ENCODE results near the gene RPGR.
A peak's percentile ranks its signal among the peaks of the same experiment; 100 is the strongest.

Gene RPGR

DNA sequence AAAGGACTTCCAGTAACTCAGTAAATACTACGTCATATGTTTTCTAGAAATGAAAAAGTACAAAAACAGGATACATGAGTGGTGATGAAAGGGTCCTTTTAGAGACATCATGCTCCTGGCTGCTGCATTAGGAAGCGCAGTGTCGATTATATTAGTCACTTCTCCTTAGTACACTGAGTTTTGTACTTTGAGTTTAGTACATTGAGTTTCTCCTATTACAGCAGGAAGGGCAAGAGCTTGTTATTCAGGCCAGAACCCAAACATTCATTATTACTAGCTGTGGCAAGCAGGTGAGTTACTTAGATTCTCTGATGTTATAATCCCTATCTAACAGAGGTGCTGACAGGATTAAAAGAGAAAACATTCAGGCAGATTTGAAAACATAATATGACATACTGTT, 21.3 kb downstream of the RPGR start:
- Histone ChIP-seq H3K4me1 (ENCODE audit: control insufficient read depth, insufficient read depth, low read depth, low read length) (no peaks in the 10 kb centered on the region), H2BK12ac (ENCODE audit: low read length in 2 of 2) (no peak overlapping the region), H3K4ac (ENCODE audit: low read depth in 1 of 2, low read length in 2 of 2) (no peak overlapping the region), H2AK5ac (ENCODE audit: low read length, severe bottlenecking) (no peak overlapping the region), H3K4me3 (ENCODE audit: insufficient read depth in 1 of 2, low read depth in 1 of 2, low read length in 2 of 2) (no peak overlapping the region), H3K9ac (ENCODE audit: low read length) (no peak overlapping the region), H2BK5ac (ENCODE audit: low read depth, low read length, poor library complexity, severe bottlenecking) (no peak overlapping the region), H3K18ac (ENCODE audit: low read depth in 1 of 2, low read length in 2 of 2) (no peak overlapping the region), H3K4me2 (ENCODE audit: low read length, poor library complexity, severe bottlenecking) (no peak overlapping the region), H3K36me3 (ENCODE audit: control insufficient read depth in 1 of 2, insufficient read depth in 2 of 2, low read depth in 1 of 2, low read length in 2 of 2) (peaks cover 0 to 7% of the 10 kb centered on the region in 2 experiments), H3K23ac (ENCODE audit: low read length in 2 of 2) (no peak overlapping the region), H2AFZ (ENCODE audit: low read depth, low read length) (no peak overlapping the region), H3K9me3 (ENCODE audit: control insufficient read depth, low read length) (no peaks in the 10 kb centered on the region), H3K27me3 (ENCODE audit: control insufficient read depth in 1 of 2, insufficient read depth in 1 of 2, low read length in 2 of 2) (peaks cover 0 to 4% of the 10 kb centered on the region in 2 experiments), H3K79me1 (replicated peaks; ENCODE audit: low read length, poor library complexity, severe bottlenecking) (no peaks in the 10 kb centered on the region), H3K14ac (ENCODE audit: low read length in 2 of 2) (no peak overlapping the region), H4K91ac (ENCODE audit: low read length) (no peak overlapping the region), H2BK15ac (ENCODE audit: low read depth, poor library complexity, severe bottlenecking) (no peak overlapping the region), H4K8ac (ENCODE audit: low read length) (no peak overlapping the region), H3K27ac (ENCODE audit: low read length, poor library complexity, severe bottlenecking) (no peak overlapping the region), H2BK120ac (ENCODE audit: low read depth, low read length) (no peak overlapping the region)
- WGBS = no CpG with 5 or more reads among the region's 3 CpGs
- DNase-seq = no peak

DNA sequence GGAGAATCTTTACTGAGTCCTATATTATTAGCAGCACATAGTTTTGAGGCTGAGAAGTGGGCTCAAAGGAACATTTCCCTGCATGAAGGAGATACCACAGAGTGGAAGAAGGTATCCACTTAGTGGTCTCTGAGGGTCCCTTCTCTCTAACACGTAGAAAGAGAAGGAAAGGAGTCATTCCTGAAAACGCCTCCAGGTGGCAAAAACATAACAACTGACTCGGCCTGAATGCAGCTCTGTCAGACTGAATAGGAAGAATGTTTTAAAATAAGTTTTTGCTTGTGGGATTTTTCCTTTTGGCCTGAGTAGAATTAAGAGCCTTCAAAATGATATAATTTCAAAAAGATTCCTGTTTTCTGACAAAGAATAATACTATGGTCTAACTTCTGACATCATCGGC, 23.3 kb downstream of the RPGR start:
- no peaks in the 10 kb centered on the region for H3K4me1 ChIP-seq (ENCODE audit: control insufficient read depth, insufficient read depth, low read depth, low read length)
- H2AK5ac ChIP-seq (ENCODE audit: low read length, severe bottlenecking) = no peak overlapping the region
- peak; percentile 29 for DNase-seq
- no peak overlapping the region for H2BK15ac ChIP-seq (ENCODE audit: low read depth, poor library complexity, severe bottlenecking)
- no peak overlapping the region for H3K18ac ChIP-seq (ENCODE audit: low read depth in 1 of 2, low read length in 2 of 2)
- H2BK120ac ChIP-seq (ENCODE audit: low read depth, low read length) = no peak overlapping the region
- H3K4me3 ChIP-seq (ENCODE audit: insufficient read depth in 1 of 2, low read depth in 1 of 2, low read length in 2 of 2) = no peak overlapping the region
- WGBS = 21% methylated on average over 2 of the region's 4 CpGs
- no peaks in the 10 kb centered on the region for H3K79me1 ChIP-seq (replicated peaks; ENCODE audit: low read length, poor library complexity, severe bottlenecking)
- H4K91ac ChIP-seq (ENCODE audit: low read length) = no peak overlapping the region
- H2AFZ ChIP-seq (ENCODE audit: low read depth, low read length) = no peak overlapping the region
- H2BK5ac ChIP-seq (ENCODE audit: low read depth, low read length, poor library complexity, severe bottlenecking) = no peak overlapping the region
- H3K4me2 ChIP-seq (ENCODE audit: low read length, poor library complexity, severe bottlenecking) = no peak overlapping the region
- H2BK12ac ChIP-seq (ENCODE audit: low read length in 2 of 2) = no peak overlapping the region
- H3K4ac ChIP-seq (ENCODE audit: low read depth in 1 of 2, low read length in 2 of 2) = no peak overlapping the region
- no peak overlapping the region for H3K27ac ChIP-seq (ENCODE audit: low read length, poor library complexity, severe bottlenecking)
- no peak overlapping the region for H3K23ac ChIP-seq (ENCODE audit: low read length in 2 of 2)
- H3K27me3 ChIP-seq (ENCODE audit: control insufficient read depth in 1 of 2, insufficient read depth in 1 of 2, low read length in 2 of 2) = peaks cover 0 to 3% of the 10 kb centered on the region in 2 experiments
- H3K9ac ChIP-seq (ENCODE audit: low read length) = no peak overlapping the region
- no peak overlapping the region for H4K8ac ChIP-seq (ENCODE audit: low read length)
- no peaks in the 10 kb centered on the region for H3K9me3 ChIP-seq (ENCODE audit: control insufficient read depth, low read length)
- H3K36me3 ChIP-seq (ENCODE audit: control insufficient read depth in 1 of 2, insufficient read depth in 2 of 2, low read depth in 1 of 2, low read length in 2 of 2) = peaks cover 0 to 5% of the 10 kb centered on the region in 2 experiments
- H3K14ac ChIP-seq (ENCODE audit: low read length in 2 of 2) = no peak overlapping the region

DNA sequence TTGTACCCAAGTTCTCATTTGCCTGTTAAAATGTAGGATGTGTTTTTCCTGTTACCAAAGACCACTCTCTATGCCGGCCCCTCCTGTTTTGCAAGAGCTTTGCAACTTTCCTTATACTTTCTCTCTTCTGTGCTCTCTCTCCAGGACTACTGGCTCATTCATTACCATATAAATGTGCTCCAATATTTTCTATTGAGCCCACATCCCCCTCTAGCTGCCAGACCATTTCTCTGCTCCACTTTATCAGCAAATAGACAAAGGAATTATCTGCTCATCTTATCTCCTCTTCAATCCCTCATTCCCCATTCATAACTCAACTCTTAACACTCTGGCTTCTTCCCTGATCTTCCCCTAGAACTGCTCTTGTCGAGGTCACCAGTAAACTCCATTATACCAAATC, 33.6 kb downstream of the RPGR start:
- no peak overlapping the region for H2BK15ac ChIP-seq (ENCODE audit: low read depth, poor library complexity, severe bottlenecking)
- H2AFZ ChIP-seq (ENCODE audit: low read depth, low read length) = no peak overlapping the region
- H3K4ac ChIP-seq (ENCODE audit: low read depth in 1 of 2, low read length in 2 of 2) = no peak overlapping the region
- no peak overlapping the region for H2BK120ac ChIP-seq (ENCODE audit: low read depth, low read length)
- H2BK12ac ChIP-seq (ENCODE audit: low read length in 2 of 2) = no peak overlapping the region
- no peak overlapping the region for H3K23ac ChIP-seq (ENCODE audit: low read length in 2 of 2)
- H4K91ac ChIP-seq (ENCODE audit: low read length) = no peak overlapping the region
- no peak overlapping the region for H3K4me3 ChIP-seq (ENCODE audit: insufficient read depth in 1 of 2, low read depth in 1 of 2, low read length in 2 of 2)
- H3K4me2 ChIP-seq (ENCODE audit: low read length, poor library complexity, severe bottlenecking) = no peak overlapping the region
- no peak overlapping the region for H2BK5ac ChIP-seq (ENCODE audit: low read depth, low read length, poor library complexity, severe bottlenecking)
- H3K36me3 ChIP-seq (ENCODE audit: control insufficient read depth in 1 of 2, insufficient read depth in 2 of 2, low read depth in 1 of 2, low read length in 2 of 2) = no peaks in the 10 kb centered on the region
- H3K27me3 ChIP-seq (ENCODE audit: control insufficient read depth in 1 of 2, insufficient read depth in 1 of 2, low read length in 2 of 2) = peaks cover 0 to 4% of the 10 kb centered on the region in 2 experiments
- H3K4me1 ChIP-seq (ENCODE audit: control insufficient read depth, insufficient read depth, low read depth, low read length) = no peaks in the 10 kb centered on the region
- H3K27ac ChIP-seq (ENCODE audit: low read length, poor library complexity, severe bottlenecking) = no peak overlapping the region
- no peak overlapping the region for H2AK5ac ChIP-seq (ENCODE audit: low read length, severe bottlenecking)
- no peak overlapping the region for H3K14ac ChIP-seq (ENCODE audit: low read length in 2 of 2)
- no peaks in the 10 kb centered on the region for H3K9me3 ChIP-seq (ENCODE audit: control insufficient read depth, low read length)
- no peak for DNase-seq
- WGBS = 22% methylated on average over 2 of the region's 2 CpGs
- H3K79me1 ChIP-seq (replicated peaks; ENCODE audit: low read length, poor library complexity, severe bottlenecking) = no peaks in the 10 kb centered on the region
- H3K18ac ChIP-seq (ENCODE audit: low read depth in 1 of 2, low read length in 2 of 2) = no peak overlapping the region
- no peak overlapping the region for H4K8ac ChIP-seq (ENCODE audit: low read length)
- no peak overlapping the region for H3K9ac ChIP-seq (ENCODE audit: low read length)

DNA sequence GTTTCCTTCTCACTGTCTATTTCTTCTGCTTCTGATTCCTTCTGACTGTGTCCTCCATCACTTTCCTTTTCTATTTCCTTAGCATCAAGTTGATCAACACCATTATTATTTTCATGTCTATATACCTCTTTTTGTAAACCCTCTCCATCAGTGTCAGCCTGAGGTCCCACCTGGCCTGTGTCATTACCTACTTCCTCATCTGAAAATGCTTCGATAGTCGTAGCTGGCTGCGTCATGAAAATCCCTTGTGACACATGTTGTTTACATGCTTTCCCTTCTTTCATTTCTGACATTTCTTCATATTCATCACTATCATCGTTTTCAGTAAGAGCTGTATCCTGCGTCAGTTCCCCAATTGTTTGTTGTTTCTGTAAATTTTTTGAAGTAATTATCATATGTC, 39.6 kb downstream of the RPGR start:
- Histone ChIP-seq H3K9me3 (ENCODE audit: control insufficient read depth, low read length) (no peaks in the 10 kb centered on the region), H2AK5ac (ENCODE audit: low read length, severe bottlenecking) (no peak overlapping the region), H2BK15ac (ENCODE audit: low read depth, poor library complexity, severe bottlenecking) (no peak overlapping the region), H3K9ac (ENCODE audit: low read length) (no peak overlapping the region), H3K79me1 (replicated peaks; ENCODE audit: low read length, poor library complexity, severe bottlenecking) (no peaks in the 10 kb centered on the region), H4K8ac (ENCODE audit: low read length) (no peak overlapping the region), H3K27me3 (ENCODE audit: control insufficient read depth in 1 of 2, insufficient read depth in 1 of 2, low read length in 2 of 2) (peaks cover 0 to 17% of the 10 kb centered on the region in 2 experiments), H3K14ac (ENCODE audit: low read length in 2 of 2) (no peak overlapping the region), H3K4me1 (ENCODE audit: control insufficient read depth, insufficient read depth, low read depth, low read length) (no peaks in the 10 kb centered on the region), H3K18ac (ENCODE audit: low read depth in 1 of 2, low read length in 2 of 2) (no peak overlapping the region), H3K23ac (ENCODE audit: low read length in 2 of 2) (no peak overlapping the region), H3K36me3 (ENCODE audit: control insufficient read depth in 1 of 2, insufficient read depth in 2 of 2, low read depth in 1 of 2, low read length in 2 of 2) (peaks cover 0 to 2% of the 10 kb centered on the region in 2 experiments), H3K4ac (ENCODE audit: low read depth in 1 of 2, low read length in 2 of 2) (no peak overlapping the region), H3K4me3 (ENCODE audit: insufficient read depth in 1 of 2, low read depth in 1 of 2, low read length in 2 of 2) (no peak overlapping the region), H3K27ac (ENCODE audit: low read length, poor library complexity, severe bottlenecking) (no peak overlapping the region), H2BK5ac (ENCODE audit: low read depth, low read length, poor library complexity, severe bottlenecking) (no peak overlapping the region), H2BK12ac (ENCODE audit: low read length in 2 of 2) (no peak overlapping the region), H2AFZ (ENCODE audit: low read depth, low read length) (no peak overlapping the region), H3K4me2 (ENCODE audit: low read length, poor library complexity, severe bottlenecking) (no peak overlapping the region), H4K91ac (ENCODE audit: low read length) (no peak overlapping the region), H2BK120ac (ENCODE audit: low read depth, low read length) (no peak overlapping the region)
- WGBS = 94% methylated on average over 3 of the region's 5 CpGs
- no peak for DNase-seq
